GM23338 (cell line): ENCODE data around the gene ZFP92. TPM values are rescaled to one million over a fixed set of nuclear protein-coding genes. Genes with fewer than 3 reads are reported as not detected.

Experiments
- ATAC-seq: fragments of 200-7000 bp; cut with Tn5 transposase; 3 replicates; pipeline ENCODE4 v1.9.1; 2020
- DNase-seq: peaks from one replicate; pipeline ENCODE4 v3.0.0-alpha.2; 2015; ENCODE audit warnings: low spot score
- H2AFZ ChIP-seq: fragments of 200-600 bp; sonication (generic); 2 replicates; pipeline ENCODE4 v1.8.0; 2016; ENCODE audit warnings: antibody characterized with exemption, mild to moderate bottlenecking, moderate library complexity
- H3F3A ChIP-seq: fragments of 200-600 bp; sonication (generic); replicated peaks from 2 replicates; pipeline ENCODE4 v1.8.0; 2017; ENCODE audit warnings: antibody characterized with exemption, mixed run types, low read depth
- H3K27ac ChIP-seq: fragments of 200-600 bp; sonication (generic); 2 replicates; pipeline ENCODE4 v1.6.1; 2016; ENCODE audit warnings: low read depth
- H3K27me3 ChIP-seq: fragments of 200-600 bp; sonication (generic); 2 replicates; pipeline ENCODE4 v1.8.0; 2016; ENCODE audit warnings: mild to moderate bottlenecking, mixed run types, moderate library complexity; ENCODE audit not compliant: insufficient read depth
- H3K36me3 ChIP-seq: fragments of 200-600 bp; sonication (generic); 2 replicates; pipeline ENCODE4 v1.8.0; 2016; ENCODE audit warnings: mild to moderate bottlenecking; ENCODE audit not compliant: insufficient read depth
- H3K4me1 ChIP-seq: fragments of 200-600 bp; sonication (generic); 2 replicates; pipeline ENCODE4 v1.8.0; 2016; ENCODE audit warnings: mild to moderate bottlenecking, moderate library complexity; ENCODE audit not compliant: insufficient read depth
- H3K4me2 ChIP-seq: fragments of 200-600 bp; sonication (generic); 2 replicates; pipeline ENCODE4 v1.7.1; 2017; ENCODE audit warnings: mixed run types
- H3K4me3 ChIP-seq: fragments of 200-600 bp; sonication (generic); 2 replicates; pipeline ENCODE4 v1.6.1; 2016; ENCODE audit warnings: mixed run types
- H3K79me2 ChIP-seq: fragments of 200-600 bp; sonication (generic); replicated peaks from 2 replicates; pipeline ENCODE4 v1.8.0; 2017; ENCODE audit warnings: mild to moderate bottlenecking; ENCODE audit not compliant: insufficient read depth
- H3K9me2 ChIP-seq: fragments of 200-600 bp; sonication (generic); 2 replicates; pipeline ENCODE4 v1.8.0; 2017; ENCODE audit not compliant: insufficient read depth
- H4K20me1 ChIP-seq: fragments of 200-600 bp; sonication (generic); replicated peaks from 2 replicates; pipeline ENCODE4 v1.8.0; 2017; ENCODE audit warnings: mild to moderate bottlenecking; ENCODE audit not compliant: insufficient read depth
- H3K27ac Mint-ChIP-seq: 2 replicates; pipeline ENCODE4 v1.8.0; 2020; ENCODE audit warnings: inconsistent platforms, mild to moderate bottlenecking, moderate library complexity, mixed read lengths
- H3K27me3 Mint-ChIP-seq: 3 replicates; pipeline ENCODE4 v1.8.0; 2022; ENCODE audit warnings: low read depth, mild to moderate bottlenecking, moderate library complexity, mixed read lengths, inconsistent platforms; ENCODE audit not compliant: insufficient read depth, poor library complexity
- H3K36me3 Mint-ChIP-seq: 3 replicates; pipeline ENCODE4 v1.8.0; 2021; ENCODE audit warnings: low read depth, mild to moderate bottlenecking, inconsistent platforms, moderate library complexity, mixed read lengths
- H3K4me1 Mint-ChIP-seq: 3 replicates; pipeline ENCODE4 v1.8.0; 2020; ENCODE audit warnings: mild to moderate bottlenecking, inconsistent platforms, mixed read lengths
- H3K4me3 Mint-ChIP-seq: 3 replicates; pipeline ENCODE4 v1.8.0; 2021; ENCODE audit warnings: moderate library complexity, mild to moderate bottlenecking, inconsistent platforms, mixed read lengths
- H3K9me3 Mint-ChIP-seq: 3 replicates; pipeline ENCODE4 v1.8.0; 2020; ENCODE audit warnings: moderate library complexity, mild to moderate bottlenecking, inconsistent platforms, mixed read lengths
- CREB1 ChIP-seq: fragments of 250-450 bp; sonication (Bioruptor Pico); IDR thresholded peaks from 2 replicates; pipeline ENCODE4 v1.5.0; 2020; ENCODE audit warnings: low read depth, mild to moderate bottlenecking, moderate library complexity
- EZH2 ChIP-seq: fragments of 200-600 bp; sonication (generic); IDR thresholded peaks from one replicate; pipeline ENCODE4 v1.8.0; 2017; ENCODE audit warnings: antibody characterized with exemption, mild to moderate bottlenecking, low read depth; ENCODE audit not compliant: unreplicated experiment
- EZH2phosphoT487 ChIP-seq: fragments of 200-600 bp; sonication (generic); IDR thresholded peaks from one replicate; pipeline ENCODE4 v1.8.1; 2018; ENCODE audit warnings: antibody characterized with exemption; ENCODE audit not compliant: unreplicated experiment
- JUNB ChIP-seq: IDR thresholded peaks from one replicate; pipeline ENCODE4 v1.6.1; 2016; ENCODE audit warnings: antibody characterized with exemption; ENCODE audit not compliant: unreplicated experiment
- NANOG ChIP-seq: IDR thresholded peaks from 2 replicates; pipeline ENCODE4 v1.6.1; 2016; ENCODE audit warnings: antibody characterized with exemption, borderline replicate concordance
- POLR2AphosphoS5 ChIP-seq: IDR thresholded peaks from 2 replicates; pipeline ENCODE4 v1.6.1; 2016; ENCODE audit warnings: antibody characterized with exemption, low read depth
- STAT1 ChIP-seq: IDR thresholded peaks from one replicate; pipeline ENCODE4 v1.6.1; 2016; ENCODE audit warnings: antibody characterized with exemption; ENCODE audit not compliant: unreplicated experiment
- ZNF114 ChIP-seq: fragments of 250-450 bp; sonication (Bioruptor Pico); IDR thresholded peaks from 2 replicates; pipeline ENCODE4 v1.5.0; 2020; ENCODE audit warnings: mild to moderate bottlenecking, moderate library complexity
- ZNF331 ChIP-seq: fragments of 250-450 bp; sonication (Bioruptor Pico); IDR thresholded peaks from 2 replicates; pipeline ENCODE4 v1.5.0; 2020; ENCODE audit warnings: low read depth, mild to moderate bottlenecking, moderate library complexity
- polyA plus RNA-seq: library from polyadenylated mRNA; unstranded; fragments of >200 nt; fragmentation: Nextera tagmentation; extraction: Ambion mirVana; gene quantifications from 2 replicates; pipeline ENCODE4 v1.2.1, GENCODE V29; 2016
- total RNA-seq: library from RNA; depleted of rRNA; stranded (reverse); fragments of >200 nt; shearing (Covaris generic); gene quantifications from 2 replicates; pipeline ENCODE4 v1.2.3, GENCODE V29; 2014
- TF ChIP-seq, protein P1 (sequence below): IDR thresholded peaks from one replicate; pipeline ENCODE4 v1.6.1; 2018; ENCODE audit warnings: antibody characterized with exemption; ENCODE audit not compliant: unreplicated experiment
- TF ChIP-seq, protein P2 (sequence below), 2 experiments: fragments of 200-600 bp in 1 of 2; sonication (generic) in 1 of 2; conservative IDR thresholded peaks; 2 replicates each; pipeline versions ENCODE4 v1.5.1 to v1.6.1; 2016 to 2017; ENCODE audit warnings: antibody characterized with exemption in 2 of 2, low read depth in 2 of 2, mild to moderate bottlenecking in 2 of 2, moderate library complexity in 1 of 2
- TF ChIP-seq, protein P3 (sequence below): IDR thresholded peaks from 2 replicates; pipeline ENCODE4 v1.6.1; 2016; ENCODE audit warnings: antibody characterized with exemption
- TF ChIP-seq, protein P4 (sequence below): fragments of 250-450 bp; sonication (Bioruptor Pico); IDR thresholded peaks from 2 replicates; pipeline ENCODE4 v1.5.0; 2020; ENCODE audit warnings: mild to moderate bottlenecking, moderate library complexity

Gene ZFP92
- total and polyA plus RNA-seq, 2 experiments from 2014 or later, result 0.05 to 0.52 TPM

DNA sequence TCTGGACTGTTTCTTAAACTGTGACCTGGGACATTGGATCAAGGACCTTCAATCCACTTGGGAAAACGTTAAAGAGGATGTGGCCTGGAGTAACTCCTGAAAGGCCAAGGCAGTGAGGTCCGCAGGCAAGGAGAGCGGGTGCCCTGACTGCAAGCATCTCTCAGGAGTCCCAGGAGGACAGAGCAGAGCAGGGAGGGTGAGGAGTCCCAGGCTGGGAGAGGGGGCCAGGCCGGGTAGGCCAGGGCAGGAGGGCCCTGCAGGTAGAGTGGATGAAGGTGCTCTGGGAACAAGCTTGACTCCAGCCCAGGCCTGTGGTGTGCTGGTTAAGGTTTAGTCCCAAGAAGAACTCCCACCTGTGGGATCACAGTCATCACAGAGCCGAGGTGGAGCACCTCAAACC lies 23.9 kb upstream of the ZFP92 start:
- Histone ChIP-seq H3K27ac (no peak overlapping the region), H3K4me1 (no peaks in the 10 kb centered on the region), H3K79me2 (no peaks in the 10 kb centered on the region), H4K20me1 (no peaks in the 10 kb centered on the region), H3K4me3 (no peak overlapping the region), H2AFZ (no peak overlapping the region), H3K4me2 (no peak overlapping the region), H3K9me2 (no peaks in the 10 kb centered on the region), H3F3A (no peaks in the 10 kb centered on the region), H3K27me3 (no peaks in the 10 kb centered on the region), H3K36me3 (no peaks in the 10 kb centered on the region)
- ATAC-seq (no peak), DNase-seq (no peak)
- no peaks in the 10 kb centered on the region for H3K9me3 Mint-ChIP-seq
- H3K27ac Mint-ChIP-seq, result no peak overlapping the region
- no peaks in the 10 kb centered on the region for H3K36me3 Mint-ChIP-seq
- TF ChIP-seq EZH2phosphoT487 (no peak), POLR2AphosphoS5 (no peak), ZNF114 (CRISPR knock-in tag) (no peak), JUNB (no peak), EZH2 (no peak), CREB1 (no peak), NANOG (no peak), ZNF331 (CRISPR knock-in tag) (no peak), STAT1 (no peak)
- TF ChIP-seq, protein P1, sequence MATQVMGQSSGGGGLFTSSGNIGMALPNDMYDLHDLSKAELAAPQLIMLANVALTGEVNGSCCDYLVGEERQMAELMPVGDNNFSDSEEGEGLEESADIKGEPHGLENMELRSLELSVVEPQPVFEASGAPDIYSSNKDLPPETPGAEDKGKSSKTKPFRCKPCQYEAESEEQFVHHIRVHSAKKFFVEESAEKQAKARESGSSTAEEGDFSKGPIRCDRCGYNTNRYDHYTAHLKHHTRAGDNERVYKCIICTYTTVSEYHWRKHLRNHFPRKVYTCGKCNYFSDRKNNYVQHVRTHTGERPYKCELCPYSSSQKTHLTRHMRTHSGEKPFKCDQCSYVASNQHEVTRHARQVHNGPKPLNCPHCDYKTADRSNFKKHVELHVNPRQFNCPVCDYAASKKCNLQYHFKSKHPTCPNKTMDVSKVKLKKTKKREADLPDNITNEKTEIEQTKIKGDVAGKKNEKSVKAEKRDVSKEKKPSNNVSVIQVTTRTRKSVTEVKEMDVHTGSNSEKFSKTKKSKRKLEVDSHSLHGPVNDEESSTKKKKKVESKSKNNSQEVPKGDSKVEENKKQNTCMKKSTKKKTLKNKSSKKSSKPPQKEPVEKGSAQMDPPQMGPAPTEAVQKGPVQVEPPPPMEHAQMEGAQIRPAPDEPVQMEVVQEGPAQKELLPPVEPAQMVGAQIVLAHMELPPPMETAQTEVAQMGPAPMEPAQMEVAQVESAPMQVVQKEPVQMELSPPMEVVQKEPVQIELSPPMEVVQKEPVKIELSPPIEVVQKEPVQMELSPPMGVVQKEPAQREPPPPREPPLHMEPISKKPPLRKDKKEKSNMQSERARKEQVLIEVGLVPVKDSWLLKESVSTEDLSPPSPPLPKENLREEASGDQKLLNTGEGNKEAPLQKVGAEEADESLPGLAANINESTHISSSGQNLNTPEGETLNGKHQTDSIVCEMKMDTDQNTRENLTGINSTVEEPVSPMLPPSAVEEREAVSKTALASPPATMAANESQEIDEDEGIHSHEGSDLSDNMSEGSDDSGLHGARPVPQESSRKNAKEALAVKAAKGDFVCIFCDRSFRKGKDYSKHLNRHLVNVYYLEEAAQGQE, result no peak
- TF ChIP-seq, protein P2, sequence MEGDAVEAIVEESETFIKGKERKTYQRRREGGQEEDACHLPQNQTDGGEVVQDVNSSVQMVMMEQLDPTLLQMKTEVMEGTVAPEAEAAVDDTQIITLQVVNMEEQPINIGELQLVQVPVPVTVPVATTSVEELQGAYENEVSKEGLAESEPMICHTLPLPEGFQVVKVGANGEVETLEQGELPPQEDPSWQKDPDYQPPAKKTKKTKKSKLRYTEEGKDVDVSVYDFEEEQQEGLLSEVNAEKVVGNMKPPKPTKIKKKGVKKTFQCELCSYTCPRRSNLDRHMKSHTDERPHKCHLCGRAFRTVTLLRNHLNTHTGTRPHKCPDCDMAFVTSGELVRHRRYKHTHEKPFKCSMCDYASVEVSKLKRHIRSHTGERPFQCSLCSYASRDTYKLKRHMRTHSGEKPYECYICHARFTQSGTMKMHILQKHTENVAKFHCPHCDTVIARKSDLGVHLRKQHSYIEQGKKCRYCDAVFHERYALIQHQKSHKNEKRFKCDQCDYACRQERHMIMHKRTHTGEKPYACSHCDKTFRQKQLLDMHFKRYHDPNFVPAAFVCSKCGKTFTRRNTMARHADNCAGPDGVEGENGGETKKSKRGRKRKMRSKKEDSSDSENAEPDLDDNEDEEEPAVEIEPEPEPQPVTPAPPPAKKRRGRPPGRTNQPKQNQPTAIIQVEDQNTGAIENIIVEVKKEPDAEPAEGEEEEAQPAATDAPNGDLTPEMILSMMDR (conservative IDR thresholded peaks at IDR 0.05; ENCODE audit: low read depth in 2 of 2), result no peak
- TF ChIP-seq, protein P3, sequence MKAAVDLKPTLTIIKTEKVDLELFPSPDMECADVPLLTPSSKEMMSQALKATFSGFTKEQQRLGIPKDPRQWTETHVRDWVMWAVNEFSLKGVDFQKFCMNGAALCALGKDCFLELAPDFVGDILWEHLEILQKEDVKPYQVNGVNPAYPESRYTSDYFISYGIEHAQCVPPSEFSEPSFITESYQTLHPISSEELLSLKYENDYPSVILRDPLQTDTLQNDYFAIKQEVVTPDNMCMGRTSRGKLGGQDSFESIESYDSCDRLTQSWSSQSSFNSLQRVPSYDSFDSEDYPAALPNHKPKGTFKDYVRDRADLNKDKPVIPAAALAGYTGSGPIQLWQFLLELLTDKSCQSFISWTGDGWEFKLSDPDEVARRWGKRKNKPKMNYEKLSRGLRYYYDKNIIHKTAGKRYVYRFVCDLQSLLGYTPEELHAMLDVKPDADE, result no peak
- TF ChIP-seq, protein P4, sequence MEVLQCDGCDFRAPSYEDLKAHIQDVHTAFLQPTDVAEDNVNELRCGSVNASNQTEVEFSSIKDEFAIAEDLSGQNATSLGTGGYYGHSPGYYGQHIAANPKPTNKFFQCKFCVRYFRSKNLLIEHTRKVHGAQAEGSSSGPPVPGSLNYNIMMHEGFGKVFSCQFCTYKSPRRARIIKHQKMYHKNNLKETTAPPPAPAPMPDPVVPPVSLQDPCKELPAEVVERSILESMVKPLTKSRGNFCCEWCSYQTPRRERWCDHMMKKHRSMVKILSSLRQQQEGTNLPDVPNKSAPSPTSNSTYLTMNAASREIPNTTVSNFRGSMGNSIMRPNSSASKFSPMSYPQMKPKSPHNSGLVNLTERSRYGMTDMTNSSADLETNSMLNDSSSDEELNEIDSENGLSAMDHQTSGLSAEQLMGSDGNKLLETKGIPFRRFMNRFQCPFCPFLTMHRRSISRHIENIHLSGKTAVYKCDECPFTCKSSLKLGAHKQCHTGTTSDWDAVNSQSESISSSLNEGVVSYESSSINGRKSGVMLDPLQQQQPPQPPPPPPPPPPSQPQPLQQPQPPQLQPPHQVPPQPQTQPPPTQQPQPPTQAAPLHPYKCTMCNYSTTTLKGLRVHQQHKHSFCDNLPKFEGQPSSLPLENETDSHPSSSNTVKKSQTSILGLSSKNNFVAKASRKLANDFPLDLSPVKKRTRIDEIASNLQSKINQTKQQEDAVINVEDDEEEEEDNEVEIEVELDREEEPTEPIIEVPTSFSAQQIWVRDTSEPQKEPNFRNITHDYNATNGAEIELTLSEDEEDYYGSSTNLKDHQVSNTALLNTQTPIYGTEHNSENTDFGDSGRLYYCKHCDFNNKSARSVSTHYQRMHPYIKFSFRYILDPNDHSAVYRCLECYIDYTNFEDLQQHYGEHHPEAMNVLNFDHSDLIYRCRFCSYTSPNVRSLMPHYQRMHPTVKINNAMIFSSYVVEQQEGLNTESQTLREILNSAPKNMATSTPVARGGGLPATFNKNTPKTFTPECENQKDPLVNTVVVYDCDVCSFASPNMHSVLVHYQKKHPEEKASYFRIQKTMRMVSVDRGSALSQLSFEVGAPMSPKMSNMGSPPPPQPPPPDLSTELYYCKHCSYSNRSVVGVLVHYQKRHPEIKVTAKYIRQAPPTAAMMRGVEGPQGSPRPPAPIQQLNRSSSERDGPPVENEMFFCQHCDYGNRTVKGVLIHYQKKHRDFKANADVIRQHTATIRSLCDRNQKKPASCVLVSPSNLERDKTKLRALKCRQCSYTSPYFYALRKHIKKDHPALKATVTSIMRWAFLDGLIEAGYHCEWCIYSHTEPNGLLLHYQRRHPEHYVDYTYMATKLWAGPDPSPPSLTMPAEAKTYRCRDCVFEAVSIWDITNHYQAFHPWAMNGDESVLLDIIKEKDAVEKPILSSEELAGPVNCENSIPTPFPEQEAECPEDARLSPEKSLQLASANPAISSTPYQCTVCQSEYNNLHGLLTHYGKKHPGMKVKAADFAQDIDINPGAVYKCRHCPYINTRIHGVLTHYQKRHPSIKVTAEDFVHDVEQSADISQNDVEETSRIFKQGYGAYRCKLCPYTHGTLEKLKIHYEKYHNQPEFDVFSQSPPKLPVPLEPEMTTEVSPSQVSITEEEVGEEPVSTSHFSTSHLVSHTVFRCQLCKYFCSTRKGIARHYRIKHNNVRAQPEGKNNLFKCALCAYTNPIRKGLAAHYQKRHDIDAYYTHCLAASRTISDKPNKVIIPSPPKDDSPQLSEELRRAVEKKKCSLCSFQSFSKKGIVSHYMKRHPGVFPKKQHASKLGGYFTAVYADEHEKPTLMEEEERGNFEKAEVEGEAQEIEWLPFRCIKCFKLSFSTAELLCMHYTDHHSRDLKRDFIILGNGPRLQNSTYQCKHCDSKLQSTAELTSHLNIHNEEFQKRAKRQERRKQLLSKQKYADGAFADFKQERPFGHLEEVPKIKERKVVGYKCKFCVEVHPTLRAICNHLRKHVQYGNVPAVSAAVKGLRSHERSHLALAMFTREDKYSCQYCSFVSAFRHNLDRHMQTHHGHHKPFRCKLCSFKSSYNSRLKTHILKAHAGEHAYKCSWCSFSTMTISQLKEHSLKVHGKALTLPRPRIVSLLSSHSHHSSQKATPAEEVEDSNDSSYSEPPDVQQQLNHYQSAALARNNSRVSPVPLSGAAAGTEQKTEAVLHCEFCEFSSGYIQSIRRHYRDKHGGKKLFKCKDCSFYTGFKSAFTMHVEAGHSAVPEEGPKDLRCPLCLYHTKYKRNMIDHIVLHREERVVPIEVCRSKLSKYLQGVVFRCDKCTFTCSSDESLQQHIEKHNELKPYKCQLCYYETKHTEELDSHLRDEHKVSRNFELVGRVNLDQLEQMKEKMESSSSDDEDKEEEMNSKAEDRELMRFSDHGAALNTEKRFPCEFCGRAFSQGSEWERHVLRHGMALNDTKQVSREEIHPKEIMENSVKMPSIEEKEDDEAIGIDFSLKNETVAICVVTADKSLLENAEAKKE (CRISPR knock-in tag), result no peak
- H3K4me3 Mint-ChIP-seq, result no peak overlapping the region
- H3K4me1 Mint-ChIP-seq, result no peaks in the 10 kb centered on the region
- no peaks in the 10 kb centered on the region for H3K27me3 Mint-ChIP-seq
